Activated CD4-positive, alpha-beta T cell treated with anti-CD3 and anti-CD28 coated beads, Interleukin-2, Interleukin-4, amounts not matched to agents 100 ng/mL and 50 ng/mL, durations not matched to agents 16 hours and 8 hours (primary cell): ENCODE measurements around the gene CAGE1.

Experiments
- DNase-seq: peaks from one replicate; pipeline ENCODE4 v3.0.0-alpha.2; 2020; ENCODE audit warnings: low spot score

Gene CAGE1

GRCh38 chr6:7389451-7390225, at the start of gene CAGE1, which contains the start of gene RIOK1:
Gene CAGE1 (minus strand): TSS chr6:7389742. CDS start chr6:7387173, 2,569 bp downstream.
Gene RIOK1 (plus strand): TSS chr6:7389808. CDS start chr6:7390003, 195 bp downstream.
- DNase-seq: peak; percentile 97

GRCh38 chr6:7439228-7439627, 49.7 kb upstream of the CAGE1 start:
- DNase-seq: no peak

GRCh38 chr6:7438011-7438410, 48.5 kb upstream of the CAGE1 start:
- DNase-seq: no peak

GRCh38 chr6:7434672-7435071, 45.1 kb upstream of the CAGE1 start:
- no peak for DNase-seq

GRCh38 chr6:7433121-7433617, 43.6 kb upstream of the CAGE1 start:
- no peak for DNase-seq

GRCh38 chr6:7432391-7433120, 43.0 kb upstream of the CAGE1 start:
- no peak for DNase-seq

GRCh38 chr6:7431674-7432390, 42.3 kb upstream of the CAGE1 start:
- no peak for DNase-seq

- no peak for DNase-seq
Observed at GRCh38 chr6:7431313-7431673, 41.8 kb upstream of the CAGE1 start.

GRCh38 chr6:7426447-7427169, 37.1 kb upstream of the CAGE1 start:
- no peak for DNase-seq

GRCh38 chr6:7425808-7426190, 36.3 kb upstream of the CAGE1 start:
- no peak for DNase-seq

GRCh38 chr6:7424967-7425807, 35.6 kb upstream of the CAGE1 start:
- DNase-seq: no peak

GRCh38 chr6:7424058-7424457, 34.5 kb upstream of the CAGE1 start:
- DNase-seq: no peak

- no peak for DNase-seq
Observed at GRCh38 chr6:7421066-7421465, 31.5 kb upstream of the CAGE1 start.

GRCh38 chr6:7419065-7419464, 29.5 kb upstream of the CAGE1 start:
- no peak for DNase-seq

- DNase-seq: no peak
Observed at GRCh38 chr6:7418238-7418905, 28.8 kb upstream of the CAGE1 start.

GRCh38 chr6:7417684-7418083, 28.1 kb upstream of the CAGE1 start:
- DNase-seq: no peak

GRCh38 chr6:7414811-7415210, 25.3 kb upstream of the CAGE1 start:
- DNase-seq: no peak

- DNase-seq: no peak
Observed at GRCh38 chr6:7413151-7413823, 23.7 kb upstream of the CAGE1 start.

GRCh38 chr6:7411328-7411727, 21.8 kb upstream of the CAGE1 start:
- no peak for DNase-seq

GRCh38 chr6:7410851-7411250, 21.3 kb upstream of the CAGE1 start:
- DNase-seq: no peak
